GM12892 (cell line): ENCODE measurements around the gene TBC1D3B.
A peak's percentile ranks its signal among the peaks of the same experiment; 100 is the strongest.
"Not testable (repeated sequence)": the region's sequence is repeated elsewhere in the genome, so short reads cannot be mapped to it uniquely, and the experiment has no call there.

Source experiments
- DNase-seq: peaks from one replicate; pipeline ENCODE4 v3.0.0; 2011; ENCODE audit not compliant: insufficient read length
- FAIRE-seq: peaks from 2 replicates; lab custom pipeline; 2011; peaks lifted over from hg19 to GRCh38; lab: Jason Lieb, UNC
- POLR2A ChIP-seq: IDR thresholded peaks from 2 replicates; pipeline ENCODE4 v1.6.1; 2011; ENCODE audit warnings: low read depth, low read length, control low read depth
- POLR2AphosphoS5 ChIP-seq: IDR thresholded peaks from 2 replicates; pipeline ENCODE4 v1.6.1; 2011; ENCODE audit warnings: low read depth, low read length, control low read depth
- TAF1 ChIP-seq: IDR thresholded peaks from 2 replicates; pipeline ENCODE4 v1.6.1; 2011; ENCODE audit warnings: low read depth, mild to moderate bottlenecking, control low read depth, low read length, borderline replicate concordance

TBC1D3B gene

GRCh38 chr17:36183001-36183971, 6.8 kb upstream of the TBC1D3B start:
- FAIRE-seq, result no peak

GRCh38 chr17:36182176-36183000, 6.0 kb upstream of the TBC1D3B start:
- DNase-seq (no peak), FAIRE-seq (no peak)
- TF ChIP-seq POLR2AphosphoS5, result no peak
- no peak for TF ChIP-seq TAF1
- no peak for TF ChIP-seq POLR2A

More at GRCh38 chr17:36183001-36183971, 6.8 kb upstream of the TBC1D3B start:
- peak; percentile 50 for DNase-seq
- no peak for TF ChIP-seq POLR2AphosphoS5
- no peak for TF ChIP-seq TAF1
- no peak for TF ChIP-seq POLR2A

DNA sequence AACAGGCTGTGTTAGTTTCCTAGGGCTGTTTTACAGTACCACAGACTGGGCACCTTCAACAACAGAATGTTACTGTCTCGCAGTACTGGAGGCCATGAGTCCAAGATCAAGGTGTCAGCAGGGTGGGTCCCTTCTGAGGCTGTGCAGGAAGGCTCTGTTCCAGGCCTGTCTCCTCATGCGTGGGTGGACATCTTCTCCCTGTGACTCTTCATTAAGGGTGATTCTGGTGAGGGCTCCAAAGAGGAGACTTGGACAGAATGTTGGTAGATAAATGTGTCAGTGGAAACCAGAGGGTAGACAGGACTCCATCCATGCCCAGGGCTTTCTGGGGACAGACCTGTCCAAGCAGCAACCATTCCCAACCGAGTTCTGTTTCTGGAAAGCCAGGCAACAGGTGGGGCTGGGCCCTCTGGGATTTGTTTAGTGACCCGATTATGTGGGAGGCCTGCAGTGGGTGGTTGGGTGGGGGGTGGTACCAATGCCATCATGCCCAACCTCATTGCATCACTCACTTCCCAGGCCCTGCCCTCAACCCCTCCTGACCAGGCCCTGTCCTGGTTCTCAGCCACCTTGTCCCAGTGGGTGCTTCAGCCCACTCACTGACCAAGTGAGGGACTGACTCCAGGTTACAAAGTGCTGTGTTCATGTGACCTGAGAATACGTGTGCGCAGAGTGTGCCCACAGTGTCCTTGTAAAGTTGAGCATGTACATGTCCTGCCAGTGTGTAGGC, 5.2 kb upstream of the TBC1D3B start:
- FAIRE-seq, DNase-seq: not testable (repeated sequence)

DNA sequence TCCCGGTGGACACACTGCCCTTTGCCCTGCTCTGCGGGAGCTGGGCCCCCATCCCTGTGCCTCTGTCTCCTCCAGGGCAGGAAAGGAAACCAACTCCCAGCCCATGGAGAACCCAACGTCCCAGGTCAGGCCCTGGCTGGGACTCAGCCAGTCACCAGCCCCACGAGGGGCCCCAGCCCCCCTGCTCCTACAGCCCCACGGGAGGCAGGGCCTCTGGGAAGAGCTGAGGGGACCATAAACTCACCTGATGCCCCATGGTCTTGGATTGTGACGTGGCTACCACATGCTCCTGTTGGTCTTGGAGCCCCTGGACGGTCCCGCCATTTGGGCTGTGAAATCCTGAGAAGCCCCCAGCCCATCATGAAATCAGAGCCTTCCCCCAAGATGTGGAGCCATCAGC, 7.6 kb downstream of the TBC1D3B start:
- not testable (repeated sequence) for FAIRE-seq, DNase-seq

DNA sequence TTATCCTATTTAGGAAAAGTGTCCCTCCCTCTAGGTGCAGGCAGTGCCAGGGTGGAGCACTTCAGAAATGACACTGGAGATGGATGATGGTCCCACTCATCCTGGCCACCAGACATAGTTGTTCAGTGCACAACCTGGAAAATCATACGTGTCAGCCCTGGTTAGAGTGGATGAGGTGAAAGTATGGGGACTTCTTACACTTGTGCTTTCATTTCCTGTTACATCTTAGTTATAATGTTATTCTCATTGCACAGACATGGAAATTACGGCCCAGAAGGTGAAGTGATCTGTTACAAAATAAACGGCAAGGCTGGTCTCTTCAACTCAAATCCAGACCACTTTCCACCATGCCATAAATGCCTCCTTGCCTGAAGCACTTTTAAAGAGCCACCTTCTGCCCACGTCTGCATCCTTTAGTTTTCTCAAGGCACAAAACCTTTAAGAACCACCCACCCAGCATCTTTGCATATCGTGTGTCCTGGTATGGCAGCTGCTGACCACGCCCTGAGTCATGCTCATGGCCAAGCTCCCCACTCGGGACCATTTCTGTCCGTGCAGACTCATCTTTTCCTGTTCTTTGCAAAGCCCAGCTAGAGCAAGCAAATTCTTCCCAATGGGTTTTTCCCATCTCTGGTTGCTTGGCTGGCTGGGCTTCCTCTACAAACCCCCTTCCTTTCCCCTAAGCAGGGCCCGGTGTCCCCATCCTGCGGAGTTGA, 22.4 kb downstream of the TBC1D3B start:
- TF ChIP-seq POLR2A (no peak), POLR2AphosphoS5 (no peak), TAF1 (no peak)
- no peak for FAIRE-seq
- DNase-seq, result no peak

GRCh38 chr17:36152639-36153120, 23.8 kb downstream of the TBC1D3B start:
- TF ChIP-seq POLR2AphosphoS5 (no peak), POLR2A (no peak), TAF1 (no peak)
- DNase-seq, result no peak
- FAIRE-seq, result no peak

- FAIRE-seq (no peak), DNase-seq (no peak)
- no peak for TF ChIP-seq POLR2A
- no peak for TF ChIP-seq POLR2AphosphoS5
- TF ChIP-seq TAF1, result no peak
These were observed 24.4 kb downstream of the TBC1D3B start for GRCh38 chr17:36151891-36152638.

- DNase-seq, result no peak
- FAIRE-seq, result no peak
- TF ChIP-seq POLR2AphosphoS5, result no peak
- no peak for TF ChIP-seq POLR2A
- no peak for TF ChIP-seq TAF1
These were observed 27.1 kb downstream of the TBC1D3B start for GRCh38 chr17:36149296-36149820.

DNA sequence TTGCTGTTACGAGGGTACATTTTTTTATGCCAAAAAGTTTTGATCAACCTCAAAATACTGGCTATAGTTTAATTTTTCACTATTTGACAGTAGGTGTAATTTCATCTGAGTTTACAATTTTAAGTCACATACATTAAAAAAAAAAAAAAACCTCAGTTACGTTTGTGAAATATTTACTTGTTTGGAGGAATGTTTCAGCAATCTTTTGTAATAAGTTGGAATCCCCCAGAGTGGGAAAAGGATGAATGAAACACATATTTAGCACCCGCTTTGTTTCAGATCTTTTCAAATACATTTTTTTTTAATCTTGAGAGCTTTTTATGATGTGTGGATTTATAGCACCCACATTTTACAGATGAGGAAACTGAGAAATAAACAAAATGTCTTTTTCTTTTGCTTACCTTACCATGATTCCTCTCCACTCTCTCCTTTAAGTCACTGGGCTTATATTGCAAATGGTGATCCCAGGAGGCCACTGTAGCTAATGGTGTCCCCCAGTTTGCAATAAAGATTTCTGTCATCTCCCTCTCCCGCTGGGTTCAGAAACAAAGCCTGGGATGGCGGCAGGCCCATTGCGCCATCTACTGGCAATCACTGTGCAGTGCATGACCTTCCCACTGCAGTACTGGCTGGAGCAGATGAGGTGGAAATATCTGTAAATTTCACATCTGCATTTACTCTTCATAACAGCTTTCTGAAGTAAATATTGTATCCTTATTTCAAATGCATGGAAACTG, 27.7 kb downstream of the TBC1D3B start:
- DNase-seq (peak; percentile 50), FAIRE-seq (no peak)
- TF ChIP-seq POLR2AphosphoS5 (no peak), POLR2A (no peak), TAF1 (no peak)

DNA sequence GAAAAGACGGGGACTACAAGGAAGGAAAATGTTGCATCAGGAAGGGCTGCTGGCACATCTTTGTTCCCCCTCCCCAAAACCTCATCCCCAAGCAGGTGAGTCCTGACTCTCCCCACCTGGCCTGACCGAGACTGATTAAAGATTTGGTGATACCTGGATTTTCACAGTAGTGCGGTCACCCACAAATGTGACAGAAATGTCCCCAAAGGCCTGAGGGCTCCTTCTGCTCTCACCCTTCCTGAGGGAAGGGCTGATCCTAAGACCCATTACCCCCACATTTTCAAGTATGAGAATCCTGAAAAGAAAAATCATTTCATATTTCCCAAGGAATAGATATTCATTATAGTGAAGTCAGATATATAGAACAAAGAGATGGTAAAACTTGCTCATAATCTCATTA, 28.8 kb downstream of the TBC1D3B start:
- DNase-seq (no peak), FAIRE-seq (no peak)
- TF ChIP-seq TAF1 (no peak), POLR2A (no peak), POLR2AphosphoS5 (no peak)
